Epithelial cell of esophagus (primary cell): ENCODE measurements around the gene APP.

Experiments
- DNase-seq: peaks from one replicate; pipeline ENCODE4 v3.0.0; 2010; ENCODE audit warnings: low read depth
- H3K4me3 ChIP-seq: 2 replicates; pipeline ENCODE4 v1.5.1; 2011; ENCODE audit warnings: mild to moderate bottlenecking, low read length, control low read depth
- CTCF ChIP-seq: IDR thresholded peaks from 2 replicates; pipeline ENCODE4 v1.5.1; 2011; ENCODE audit warnings: low read depth, mild to moderate bottlenecking, low read length, control low read depth, inconsistent platforms; ENCODE audit not compliant: insufficient read depth; ENCODE audit errors: missing control alignments

Gene APP

GRCh38 chr21:26072666-26073615, 97.6 kb downstream of the APP start:
- H3K4me3 ChIP-seq: no peak overlapping the region
- DNase-seq: peak; percentile 24

GRCh38 chr21:26070822-26071425, 99.6 kb downstream of the APP start:
- no peak overlapping the region for H3K4me3 ChIP-seq
- TF ChIP-seq CTCF: no peak
- DNase-seq: peak; percentile 29

More at GRCh38 chr21:26072666-26073615, 97.6 kb downstream of the APP start:
- TF ChIP-seq CTCF: no peak

- no peak for TF ChIP-seq CTCF
- no peak overlapping the region for H3K4me3 ChIP-seq
- no peak for DNase-seq
Measured at GRCh38 chr21:26070121-26070520, 100.4 kb downstream of the APP start.

- TF ChIP-seq CTCF: no peak
- no peak overlapping the region for H3K4me3 ChIP-seq
- DNase-seq: no peak
Measured at GRCh38 chr21:26068776-26069175, 101.8 kb downstream of the APP start.

- H3K4me3 ChIP-seq: no peak overlapping the region
- no peak for DNase-seq
- TF ChIP-seq CTCF: no peak
Measured at GRCh38 chr21:26067836-26068594, 102.6 kb downstream of the APP start.

GRCh38 chr21:26064506-26064905, 106.1 kb downstream of the APP start:
- H3K4me3 ChIP-seq: no peak overlapping the region
- DNase-seq: no peak
- TF ChIP-seq CTCF: no peak
